ENCODE results near the gene PTN.

Gene PTN

DNA sequence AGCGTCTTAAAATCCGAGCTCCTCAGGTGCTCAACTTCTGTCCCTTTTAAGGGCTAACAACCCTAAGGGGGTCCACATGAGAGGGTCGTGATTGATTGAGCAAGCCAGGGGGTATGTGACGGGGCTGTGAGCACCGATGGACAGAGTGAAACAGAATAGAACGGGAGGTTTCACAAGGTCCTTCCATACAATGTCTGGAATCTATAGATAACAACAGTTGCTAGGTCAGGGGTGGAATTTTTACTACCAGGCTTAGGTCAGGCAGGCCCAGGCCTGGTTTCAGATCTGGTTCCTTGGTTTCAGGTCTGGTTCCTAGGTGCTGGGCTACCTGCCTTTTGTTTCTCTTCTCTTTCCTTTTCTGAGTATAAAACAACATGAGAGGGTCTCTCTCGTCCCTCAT, 80.9 kb downstream of the PTN start:
- H3K9ac ChIP-seq = no peak overlapping the region

DNA sequence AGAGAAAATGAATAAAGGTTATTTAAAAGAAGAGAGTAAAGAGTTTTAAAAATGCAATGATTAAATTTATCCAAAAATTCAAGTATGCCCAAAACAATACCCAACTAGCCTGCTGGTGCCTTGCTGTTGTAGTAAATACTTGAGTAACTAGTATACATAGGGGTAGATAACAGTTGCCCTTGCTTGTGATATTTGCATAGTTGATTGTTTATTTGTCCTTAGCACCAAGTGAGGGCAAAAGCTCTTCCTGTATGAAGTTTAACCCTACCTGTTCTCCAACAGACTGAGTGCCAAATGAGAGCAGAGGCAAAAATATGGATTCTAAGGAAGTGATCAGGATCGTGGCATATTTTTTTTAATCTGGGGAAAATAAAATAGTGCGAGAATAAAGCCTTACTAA, 85.0 kb downstream of the PTN start:
- Histone ChIP-seq H3K9me3 (ENCODE audit: control insufficient read depth, low read length) (no peaks in the 10 kb centered on the region), H3K27ac (no peak overlapping the region), H3K9ac (no peak overlapping the region), H3K4me3 (ENCODE audit: low read depth, low read length) (no peak overlapping the region), H3K4me2 (ENCODE audit: low read length) (no peak overlapping the region), H3K79me2 (no peaks in the 10 kb centered on the region), H3K4me1 (peaks cover 7% of the 10 kb centered on the region), H2AFZ (no peak overlapping the region), H3K27me3 (ENCODE audit: control insufficient read depth, insufficient read depth, low read length) (no peaks in the 10 kb centered on the region), H3K36me3 (ENCODE audit: control insufficient read depth, insufficient read depth, low read length) (no peaks in the 10 kb centered on the region)
- no peak for TF ChIP-seq CTCF (IDR thresholded peaks at IDR 0.05)

More for the DNA sequence above, 80.9 kb downstream of the PTN start:
- Histone ChIP-seq H3K4me2 (ENCODE audit: low read length) (no peak overlapping the region), H3K27ac (no peak overlapping the region), H3K36me3 (ENCODE audit: control insufficient read depth, insufficient read depth, low read length) (no peaks in the 10 kb centered on the region), H3K79me2 (peaks cover 1% of the 10 kb centered on the region), H3K9me3 (ENCODE audit: control insufficient read depth, low read length) (no peaks in the 10 kb centered on the region), H3K4me3 (ENCODE audit: low read depth, low read length) (no peak overlapping the region), H3K27me3 (ENCODE audit: control insufficient read depth, insufficient read depth, low read length) (no peaks in the 10 kb centered on the region), H3K4me1 (no peaks in the 10 kb centered on the region), H2AFZ (no peak overlapping the region)
- TF ChIP-seq CTCF (IDR thresholded peaks at IDR 0.05) = no peak

- Histone ChIP-seq H3K27me3 (ENCODE audit: control insufficient read depth, insufficient read depth, low read length) (no peaks in the 10 kb centered on the region), H3K4me3 (ENCODE audit: low read depth, low read length) (no peak overlapping the region), H3K4me1 (peaks cover 7% of the 10 kb centered on the region), H3K9ac (no peak overlapping the region), H3K9me3 (ENCODE audit: control insufficient read depth, low read length) (no peaks in the 10 kb centered on the region), H2AFZ (no peak overlapping the region), H3K27ac (no peak overlapping the region), H3K36me3 (ENCODE audit: control insufficient read depth, insufficient read depth, low read length) (no peaks in the 10 kb centered on the region), H3K4me2 (ENCODE audit: low read length) (no peak overlapping the region), H3K79me2 (no peaks in the 10 kb centered on the region)
- no peak for TF ChIP-seq CTCF (IDR thresholded peaks at IDR 0.05)
Observed at GRCh38 chr7:137254766-137255165, 88.8 kb downstream of the PTN start.

GRCh38 chr7:137245890-137246289, 97.6 kb downstream of the PTN start:
- no peak overlapping the region for H3K9ac ChIP-seq
- no peak overlapping the region for H3K27ac ChIP-seq
- no peaks in the 10 kb centered on the region for H3K27me3 ChIP-seq (ENCODE audit: control insufficient read depth, insufficient read depth, low read length)
- no peak overlapping the region for H2AFZ ChIP-seq
- H3K4me3 ChIP-seq (ENCODE audit: low read depth, low read length) = no peak overlapping the region
- H3K9me3 ChIP-seq (ENCODE audit: control insufficient read depth, low read length) = no peaks in the 10 kb centered on the region
- H3K4me2 ChIP-seq (ENCODE audit: low read length) = no peak overlapping the region
- H3K36me3 ChIP-seq (ENCODE audit: control insufficient read depth, insufficient read depth, low read length) = no peaks in the 10 kb centered on the region
- H3K4me1 ChIP-seq = no peaks in the 10 kb centered on the region
- peaks cover 3% of the 10 kb centered on the region for H3K79me2 ChIP-seq
- TF ChIP-seq CTCF (IDR thresholded peaks at IDR 0.05) = no peak

GRCh38 chr7:137245186-137245585, 98.3 kb downstream of the PTN start:
- Histone ChIP-seq H3K27ac (no peak overlapping the region), H3K79me2 (peaks cover 3% of the 10 kb centered on the region), H3K9me3 (ENCODE audit: control insufficient read depth, low read length) (no peaks in the 10 kb centered on the region), H3K9ac (no peak overlapping the region), H3K4me3 (ENCODE audit: low read depth, low read length) (no peak overlapping the region), H3K4me1 (no peaks in the 10 kb centered on the region), H2AFZ (no peak overlapping the region), H3K27me3 (ENCODE audit: control insufficient read depth, insufficient read depth, low read length) (no peaks in the 10 kb centered on the region), H3K4me2 (ENCODE audit: low read length) (no peak overlapping the region), H3K36me3 (ENCODE audit: control insufficient read depth, insufficient read depth, low read length) (no peaks in the 10 kb centered on the region)
- no peak for TF ChIP-seq CTCF (IDR thresholded peaks at IDR 0.05)

Measured in parathyroid adenoma (tissue), 2 donors.